GM23338 (cell line): Measurements from ENCODE around the gene SDC3.

Experiments
- CREB1 ChIP-seq: fragments of 250-450 bp; sonication (Bioruptor Pico); IDR thresholded peaks from 2 replicates; pipeline ENCODE4 v1.5.0; 2020; ENCODE audit warnings: low read depth, mild to moderate bottlenecking, moderate library complexity
- CTCF ChIP-seq, 2 experiments: fragments of 200-600 bp in 1 of 2; sonication (generic) in 1 of 2; conservative IDR thresholded peaks; 2 replicates each; pipeline versions ENCODE4 v1.5.1 to v1.6.1; 2016 to 2017; ENCODE audit warnings: antibody characterized with exemption in 2 of 2, low read depth in 2 of 2, mild to moderate bottlenecking in 2 of 2, moderate library complexity in 1 of 2
- ETS1 ChIP-seq: IDR thresholded peaks from 2 replicates; pipeline ENCODE4 v1.6.1; 2016; ENCODE audit warnings: antibody characterized with exemption
- EZH2 ChIP-seq: fragments of 200-600 bp; sonication (generic); IDR thresholded peaks from one replicate; pipeline ENCODE4 v1.8.0; 2017; ENCODE audit warnings: antibody characterized with exemption, mild to moderate bottlenecking, low read depth; ENCODE audit not compliant: unreplicated experiment
- EZH2phosphoT487 ChIP-seq: fragments of 200-600 bp; sonication (generic); IDR thresholded peaks from one replicate; pipeline ENCODE4 v1.8.1; 2018; ENCODE audit warnings: antibody characterized with exemption; ENCODE audit not compliant: unreplicated experiment
- JUNB ChIP-seq: IDR thresholded peaks from one replicate; pipeline ENCODE4 v1.6.1; 2016; ENCODE audit warnings: antibody characterized with exemption; ENCODE audit not compliant: unreplicated experiment
- NANOG ChIP-seq: IDR thresholded peaks from 2 replicates; pipeline ENCODE4 v1.6.1; 2016; ENCODE audit warnings: antibody characterized with exemption, borderline replicate concordance
- POLR2AphosphoS5 ChIP-seq: IDR thresholded peaks from 2 replicates; pipeline ENCODE4 v1.6.1; 2016; ENCODE audit warnings: antibody characterized with exemption, low read depth
- REST ChIP-seq: IDR thresholded peaks from one replicate; pipeline ENCODE4 v1.6.1; 2018; ENCODE audit warnings: antibody characterized with exemption; ENCODE audit not compliant: unreplicated experiment
- STAT1 ChIP-seq: IDR thresholded peaks from one replicate; pipeline ENCODE4 v1.6.1; 2016; ENCODE audit warnings: antibody characterized with exemption; ENCODE audit not compliant: unreplicated experiment
- ZNF331 ChIP-seq: fragments of 250-450 bp; sonication (Bioruptor Pico); IDR thresholded peaks from 2 replicates; pipeline ENCODE4 v1.5.0; 2020; ENCODE audit warnings: low read depth, mild to moderate bottlenecking, moderate library complexity
- ZNF462 ChIP-seq: fragments of 250-450 bp; sonication (Bioruptor Pico); IDR thresholded peaks from 2 replicates; pipeline ENCODE4 v1.5.0; 2020; ENCODE audit warnings: mild to moderate bottlenecking, moderate library complexity

- TF ChIP-seq ZNF331 (CRISPR knock-in tag) (no peak), CTCF (conservative IDR thresholded peaks at IDR 0.05; ENCODE audit: low read depth in 2 of 2) (no peak), POLR2AphosphoS5 (no peak), EZH2phosphoT487 (no peak), CREB1 (CRISPR knock-in tag) (no peak), REST (no peak), EZH2 (no peak), JUNB (no peak), STAT1 (no peak), NANOG (no peak), ETS1 (no peak), ZNF462 (no peak)
Measured at GRCh38 chr1:30934613-30935012, 26.1 kb upstream of the SDC3 start.
